Activated naive CD4-positive, alpha-beta T cell treated with anti-CD3 and anti-CD28 coated beads, Interleukin-2, amount 50 U/mL, for 72 hours (primary cell): ENCODE data around the gene NCK2. TPM values are rescaled to one million over a fixed set of nuclear protein-coding genes. Genes with fewer than 3 reads are reported as not detected.

Experiments
- ATAC-seq, 2 donors: fragments of 150-1000 bp; cut with Tn5 transposase; 2 replicates each; pipeline ENCODE4 v1.10.0; 2021; ENCODE audit warnings: mild to moderate bottlenecking in 2 of 2, moderate library complexity in 2 of 2
- DNase-seq, 2 donors: peaks; one replicate each; pipeline ENCODE4 v3.0.0; 2021 to 2022; ENCODE audit warnings: low spot score in 2 of 2
- H3K27ac Mint-ChIP-seq, 2 donors: one replicate each; pipeline ENCODE4 v1.8.0; 2022; ENCODE audit warnings: mild to moderate bottlenecking in 2 of 2, mixed read lengths in 2 of 2
- H3K36me3 Mint-ChIP-seq, 2 donors: one replicate each; pipeline ENCODE4 v1.8.0; 2022; ENCODE audit warnings: mixed read lengths in 2 of 2
- H3K9me3 Mint-ChIP-seq, 2 donors: one replicate each; pipeline ENCODE4 v1.8.0; 2022; ENCODE audit warnings: mixed read lengths in 2 of 2
- total RNA-seq, 2 donors: library from RNA; stranded (reverse); gene quantifications; one replicate each; pipeline ENCODE4 v1.2.3, GENCODE V29; 2022

Gene NCK2
- total RNA-seq, 2 donors from 2014 or later: 89.3 to 98.5 TPM

- ATAC-seq (peak; percentile 55 to 89), DNase-seq (no peak)
- H3K9me3 Mint-ChIP-seq: peaks cover 0 to 14% of the 10 kb centered on the region in 2 donors
- peaks cover 31 to 75% of the 10 kb centered on the region in 2 donors for H3K36me3 Mint-ChIP-seq
- peak overlapping the region; percentile 40 to 86 for H3K27ac Mint-ChIP-seq
These were observed 77.5 kb downstream of the NCK2 start for GRCh38 chr2:105822186-105822585.

DNA sequence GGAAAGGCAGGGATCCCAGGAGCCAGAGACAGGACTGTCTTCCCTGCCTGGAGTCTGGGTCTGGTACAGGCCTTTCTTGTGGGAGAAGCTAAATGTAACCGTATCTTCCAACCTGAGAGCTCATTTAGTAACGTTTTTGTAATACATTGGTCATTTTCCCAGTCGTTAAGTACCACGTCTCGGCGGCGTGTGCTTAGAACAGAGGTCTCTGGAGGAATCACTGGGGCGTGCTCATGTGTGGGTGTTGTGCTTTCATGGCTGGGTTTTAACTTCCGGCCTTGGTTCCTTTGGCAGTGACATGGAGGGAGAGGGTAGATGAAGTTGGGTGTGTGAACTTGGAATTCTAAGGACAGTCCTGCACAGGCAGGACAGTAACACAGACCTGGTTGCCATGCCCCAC is 79.7 kb downstream of the NCK2 start:
- Mint-ChIP-seq H3K9me3 (peaks cover 0 to 14% of the 10 kb centered on the region in 2 donors), H3K36me3 (peaks cover 31 to 75% of the 10 kb centered on the region in 2 donors), H3K27ac (peak overlapping the region; percentile 40 to 61)
- ATAC-seq: no peak
- no peak for DNase-seq

DNA sequence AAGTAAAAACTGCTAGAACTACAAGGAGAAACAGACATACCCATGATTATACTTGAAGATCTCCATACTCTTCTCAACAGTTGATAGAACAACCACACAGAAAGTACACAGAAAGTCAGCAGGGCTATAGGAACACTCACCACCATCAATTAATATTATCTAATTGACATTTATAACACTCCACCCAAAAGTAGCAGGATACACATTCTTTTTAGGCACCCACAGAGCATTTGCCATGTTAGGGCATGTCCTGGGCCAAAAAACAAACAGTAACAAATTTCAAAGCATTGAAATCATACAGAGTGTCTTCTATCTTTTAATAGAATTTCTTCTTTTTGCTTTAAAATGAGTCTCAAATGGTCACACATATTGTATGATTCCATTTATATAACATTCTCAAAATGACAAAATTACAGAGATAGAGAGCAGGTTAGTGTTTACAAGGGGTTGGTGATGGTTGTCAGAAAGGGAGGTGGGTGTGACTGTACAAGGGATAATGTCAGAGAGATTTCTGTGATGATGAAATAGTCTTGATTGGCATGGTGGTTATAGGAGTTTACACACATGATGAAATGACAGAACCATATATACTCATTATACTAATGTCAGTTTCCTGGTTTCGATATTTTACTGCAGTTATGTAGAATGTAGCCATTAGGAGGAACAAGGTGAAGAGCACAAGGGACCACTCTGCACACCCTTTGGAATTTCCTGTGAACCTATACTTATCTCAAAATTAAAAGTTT is 82.8 kb downstream of the NCK2 start:
- ATAC-seq (peak; percentile 75 to 91), DNase-seq (no peak)
- Mint-ChIP-seq H3K36me3 (peaks cover 34 to 87% of the 10 kb centered on the region in 2 donors), H3K9me3 (peaks cover 1 to 15% of the 10 kb centered on the region in 2 donors), H3K27ac (peak overlapping the region; percentile 73 to 81)

- Mint-ChIP-seq H3K36me3 (peaks cover 37 to 87% of the 10 kb centered on the region in 2 donors), H3K27ac (peak overlapping the region; percentile 61 to 71), H3K9me3 (peaks cover 4 to 19% of the 10 kb centered on the region in 2 donors)
- ATAC-seq (peak in 1 of 2 donors; percentile 63), DNase-seq (no peak)
These were observed 83.8 kb downstream of the NCK2 start for GRCh38 chr2:105828558-105828957.

DNA sequence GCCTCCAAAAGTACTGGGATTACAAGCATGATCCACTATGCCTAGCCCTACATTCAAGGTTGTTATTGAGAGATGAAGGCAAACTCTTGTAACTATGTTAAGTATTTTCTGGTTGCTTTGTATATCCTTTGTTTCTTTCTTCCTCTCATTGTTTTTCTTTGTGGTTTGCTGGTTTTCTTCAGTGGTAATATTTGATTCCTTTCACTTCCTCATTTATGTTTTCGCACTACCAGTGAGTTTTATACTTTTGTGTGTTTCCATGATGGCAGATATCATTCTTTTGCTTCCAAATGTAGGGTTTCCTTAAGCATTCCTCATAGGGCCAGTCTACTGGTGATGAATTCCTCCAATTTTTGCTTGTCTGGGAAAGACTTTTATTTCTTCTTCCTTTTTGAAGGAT is 90.2 kb downstream of the NCK2 start:
- Mint-ChIP-seq H3K9me3 (peaks cover 8 to 28% of the 10 kb centered on the region in 2 donors), H3K36me3 (peaks cover 47 to 81% of the 10 kb centered on the region in 2 donors)
- ATAC-seq: peak in 1 of 2 donors; percentile 21

GRCh38 chr2:105836341-105836740 is 91.6 kb downstream of the NCK2 start:
- Mint-ChIP-seq H3K9me3 (peaks cover 8 to 28% of the 10 kb centered on the region in 2 donors), H3K27ac (peak overlapping the region; percentile 90 to 91), H3K36me3 (peaks cover 47 to 84% of the 10 kb centered on the region in 2 donors)
- DNase-seq (no peak), ATAC-seq (no peak)

More for the DNA sequence above, 90.2 kb downstream of the NCK2 start:
- no peak for DNase-seq
- peak overlapping the region; percentile 22 to 91 for H3K27ac Mint-ChIP-seq

DNA sequence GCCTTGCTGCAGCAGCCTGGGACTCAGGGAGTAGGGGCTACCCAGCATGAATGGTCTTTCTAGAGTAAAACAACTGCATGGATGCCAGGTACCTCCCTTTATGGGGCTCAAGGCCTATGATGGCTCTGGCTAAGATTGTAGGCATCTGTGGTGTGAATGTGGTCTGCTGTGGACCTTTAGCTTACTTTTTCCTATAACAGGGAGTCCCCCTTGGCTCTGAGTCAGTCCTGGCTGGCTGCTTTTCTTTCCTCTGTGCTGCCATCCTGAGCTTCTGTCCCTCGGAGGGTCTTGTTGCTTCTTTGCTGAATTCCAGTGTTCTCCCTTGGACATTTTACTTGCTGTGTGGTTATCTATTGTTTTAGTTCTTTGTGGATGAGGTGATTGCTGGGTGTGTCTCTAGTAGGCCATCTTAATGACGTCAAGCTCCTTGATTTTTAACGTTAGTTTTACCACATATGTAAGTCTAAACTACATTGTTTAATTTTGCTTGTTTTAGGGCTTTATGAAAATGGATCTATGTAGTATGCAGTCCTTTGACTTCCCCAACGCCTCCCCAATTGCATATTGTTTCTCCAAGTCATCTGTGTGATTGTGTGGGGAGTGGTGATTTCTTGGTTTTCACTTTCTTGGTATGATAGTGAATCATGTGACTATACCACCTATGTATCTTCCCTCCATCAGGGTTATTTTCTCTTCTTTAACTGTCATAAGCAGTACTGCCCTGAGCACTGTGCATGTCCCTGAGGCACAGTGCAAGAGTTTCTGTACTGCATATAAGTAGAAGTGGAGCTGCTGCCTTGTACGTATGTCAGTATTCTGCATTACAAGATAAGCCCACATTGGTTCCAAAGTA is 92.4 kb downstream of the NCK2 start:
- DNase-seq: peak; percentile 35 to 74
- Mint-ChIP-seq H3K9me3 (peaks cover 12 to 28% of the 10 kb centered on the region in 2 donors), H3K27ac (peak overlapping the region; percentile 90 to 91), H3K36me3 (peaks cover 52 to 84% of the 10 kb centered on the region in 2 donors)
- ATAC-seq: peak; percentile 82 to 84

DNA sequence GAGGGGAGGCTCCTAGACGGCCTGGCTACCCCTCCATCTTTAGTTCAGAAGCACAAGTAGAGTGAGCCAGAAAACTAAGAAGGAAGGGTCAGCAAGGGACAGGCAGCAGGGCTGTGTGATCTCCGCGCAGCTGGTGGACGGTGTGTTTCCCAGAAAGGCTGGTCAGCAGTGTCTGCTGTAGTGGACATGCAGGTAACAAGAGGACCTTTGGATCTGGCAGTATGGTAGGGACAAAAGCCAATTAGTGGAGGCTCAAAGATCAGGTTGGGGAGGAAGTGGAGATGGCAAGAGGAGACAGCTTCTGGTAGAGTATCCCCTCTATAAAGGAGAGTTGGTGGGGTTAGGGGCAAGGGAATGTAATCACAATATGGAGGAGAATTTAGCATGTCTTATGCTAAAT is 95.1 kb downstream of the NCK2 start:
- Mint-ChIP-seq H3K36me3 (peaks cover 33 to 75% of the 10 kb centered on the region in 2 donors), H3K9me3 (peaks cover 8 to 13% of the 10 kb centered on the region in 2 donors), H3K27ac (peak overlapping the region; percentile 72 to 90)
- DNase-seq (no peak), ATAC-seq (no peak)

DNA sequence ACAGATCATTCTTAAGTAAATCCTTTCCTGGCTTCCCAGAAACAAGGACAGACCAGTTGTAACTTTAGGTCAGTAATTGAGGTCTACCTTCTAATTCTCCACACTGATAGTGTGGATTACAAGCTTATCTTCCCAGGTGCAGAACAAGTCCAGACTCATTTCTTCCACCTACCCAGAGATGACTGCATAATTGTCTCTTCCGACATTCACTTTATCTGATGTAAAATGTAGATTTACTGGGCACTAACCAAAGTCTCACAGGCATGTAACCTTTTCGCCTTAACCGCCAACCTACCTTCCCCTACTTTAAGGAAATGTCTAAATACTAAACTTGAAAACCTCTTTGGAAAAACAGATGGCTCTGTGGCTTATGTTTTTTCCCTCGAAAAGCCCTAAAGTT is 96.2 kb downstream of the NCK2 start:
- Mint-ChIP-seq H3K36me3 (peaks cover 23 to 66% of the 10 kb centered on the region in 2 donors), H3K27ac (peak overlapping the region; percentile 72 to 90), H3K9me3 (peaks cover 4% of the 10 kb centered on the region in 2 donors)
- no peak for DNase-seq
- peak in 1 of 2 donors; percentile 41 for ATAC-seq

DNA sequence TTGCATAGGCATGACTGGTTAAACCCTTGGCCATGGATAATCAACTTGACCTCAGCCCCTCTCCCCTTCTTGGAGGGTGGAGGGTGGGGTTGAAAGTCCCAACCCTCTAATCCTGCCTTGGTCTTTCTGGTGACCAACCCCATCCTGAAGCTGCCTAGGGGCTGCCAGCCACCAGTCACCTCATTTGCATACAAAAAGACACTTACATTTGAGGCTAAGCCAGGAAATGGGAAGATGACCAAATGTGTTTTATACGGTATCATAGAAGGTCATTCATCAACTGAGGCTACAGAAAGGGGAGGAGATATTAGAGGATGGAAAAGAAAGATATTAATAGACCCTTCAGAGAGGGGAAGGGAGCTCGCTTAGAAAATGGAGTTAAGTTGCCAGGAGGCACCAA is 96.8 kb downstream of the NCK2 start:
- peaks cover 0 to 4% of the 10 kb centered on the region in 2 donors for H3K9me3 Mint-ChIP-seq
- peak overlapping the region; percentile 81 to 90 for H3K27ac Mint-ChIP-seq
- H3K36me3 Mint-ChIP-seq: peaks cover 20 to 66% of the 10 kb centered on the region in 2 donors
- ATAC-seq: peak in 1 of 2 donors; percentile 9
- DNase-seq: no peak

- Mint-ChIP-seq H3K36me3 (peaks cover 24 to 68% of the 10 kb centered on the region in 2 donors), H3K27ac (peak overlapping the region; percentile 15 to 90), H3K9me3 (peaks cover 0 to 4% of the 10 kb centered on the region in 2 donors)
- peak; percentile 4 to 10 for ATAC-seq
- DNase-seq: no peak
These were observed 97.8 kb downstream of the NCK2 start for GRCh38 chr2:105842555-105842954.

DNA sequence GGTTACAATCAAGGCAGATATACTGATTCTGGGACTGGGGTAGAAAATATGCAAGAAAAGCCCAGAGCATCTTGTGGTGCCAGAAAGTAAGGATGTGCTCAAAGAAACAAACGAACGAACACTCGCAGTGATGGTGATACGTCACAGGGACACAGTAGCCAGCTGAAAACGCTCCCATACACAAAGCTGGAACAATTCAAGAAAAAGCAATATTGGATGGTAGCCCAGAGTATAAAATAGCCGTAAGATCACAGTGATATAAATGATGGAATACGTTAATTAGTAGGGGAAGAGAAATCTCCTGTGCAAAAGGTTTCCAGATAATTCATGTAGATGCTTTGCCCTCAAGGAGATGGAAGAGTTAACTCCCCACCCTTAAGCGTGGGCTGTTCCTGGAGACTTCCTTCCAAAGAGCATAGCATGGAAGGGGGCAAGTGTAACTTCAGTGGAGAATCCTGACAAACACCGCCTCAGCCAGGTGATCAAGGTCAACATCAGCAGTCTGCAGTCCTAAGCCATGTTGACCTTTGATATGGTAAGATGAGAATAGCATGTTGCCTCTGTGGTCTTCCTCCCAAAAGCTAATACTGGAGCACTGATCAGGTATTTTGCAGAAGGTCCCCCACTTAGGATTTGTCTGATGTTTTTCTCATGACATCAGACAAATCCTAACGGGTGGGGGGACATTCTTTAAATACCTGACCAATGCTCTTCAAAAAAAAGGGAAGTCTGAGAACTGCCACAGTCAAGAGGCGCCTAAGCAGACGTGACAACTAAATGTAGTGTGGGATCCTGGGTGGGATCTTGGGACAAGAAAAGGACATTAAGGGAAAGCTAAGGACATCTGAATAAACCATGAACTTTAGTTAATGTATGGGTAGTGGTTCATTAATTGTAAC is 99.0 kb downstream of the NCK2 start:
- DNase-seq (no peak), ATAC-seq (no peak)
- H3K9me3 Mint-ChIP-seq: peaks cover 0 to 4% of the 10 kb centered on the region in 2 donors
- peaks cover 22 to 75% of the 10 kb centered on the region in 2 donors for H3K36me3 Mint-ChIP-seq
- H3K27ac Mint-ChIP-seq: peak overlapping the region; percentile 39 to 57

DNA sequence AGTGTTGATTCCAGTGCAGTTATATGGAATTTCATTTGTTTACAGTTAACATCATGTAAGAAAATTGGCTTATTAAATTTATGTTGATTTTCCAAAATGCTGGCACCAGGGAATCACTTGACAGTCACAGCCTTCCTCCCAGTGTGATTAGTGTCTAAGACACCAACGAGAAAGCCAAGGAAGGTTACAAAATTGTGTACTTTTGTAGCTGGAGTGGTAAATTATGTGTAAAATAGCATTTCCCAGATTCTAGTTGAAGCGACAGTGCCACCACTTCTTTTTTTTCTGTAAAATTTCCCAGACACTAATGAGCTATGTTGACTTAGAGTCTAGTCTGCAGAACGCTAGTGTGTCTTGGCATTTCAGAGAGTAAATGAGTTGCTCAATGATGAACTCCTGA is 101.3 kb downstream of the NCK2 start:
- no peak for ATAC-seq
- no peak for DNase-seq
- peak overlapping the region; percentile 68 to 81 for H3K27ac Mint-ChIP-seq
- peaks cover 14 to 63% of the 10 kb centered on the region in 2 donors for H3K36me3 Mint-ChIP-seq
- peaks cover 0 to 4% of the 10 kb centered on the region in 2 donors for H3K9me3 Mint-ChIP-seq

- DNase-seq: no peak
These were observed 102.3 kb downstream of the NCK2 start for GRCh38 chr2:105847056-105847455.

GRCh38 chr2:105848367-105848766 is 103.7 kb downstream of the NCK2 start:
- ATAC-seq: no peak
- no peak for DNase-seq
- H3K27ac Mint-ChIP-seq: peak overlapping the region in 1 of 2 donors; percentile 76
- peaks cover 13 to 45% of the 10 kb centered on the region in 2 donors for H3K36me3 Mint-ChIP-seq
- no peaks in the 10 kb centered on the region for H3K9me3 Mint-ChIP-seq

More at GRCh38 chr2:105847056-105847455, 102.3 kb downstream of the NCK2 start:
- Mint-ChIP-seq H3K27ac (peak overlapping the region; percentile 72 to 81), H3K9me3 (no peaks in the 10 kb centered on the region), H3K36me3 (peaks cover 13 to 53% of the 10 kb centered on the region in 2 donors)
- no peak for ATAC-seq
